Transverse colon (tissue), 3 donors: ENCODE data around the gene CSF1R.

Experiments used
- EP300 ChIP-seq: sonication (generic); formaldehyde crosslinking; IDR thresholded peaks from one replicate; pipeline ENCODE4 v1.6.1; 2017; ENCODE audit warnings: antibody characterized with exemption, low read depth
- POLR2A ChIP-seq: fragments of 450-650 bp; IDR thresholded peaks from one replicate; pipeline ENCODE4 v1.6.1; 2016; ENCODE audit warnings: antibody characterized with exemption, mild to moderate bottlenecking, moderate library complexity
- TF ChIP-seq, protein P1 (sequence below), 5 experiments: fragments of 200-600 bp in 3 of 5; fragments of 450-650 bp in 2 of 5; sonication (generic) in 3 of 5; IDR thresholded peaks; 1 replicate in 2 of 5; 2 replicates in 3 of 5; pipeline ENCODE4 v1.5.1; 2016 to 2017; ENCODE audit warnings: antibody characterized with exemption in 5 of 5, inconsistent platforms in 3 of 5, mild to moderate bottlenecking in 2 of 5, moderate library complexity in 1 of 5

DNA sequence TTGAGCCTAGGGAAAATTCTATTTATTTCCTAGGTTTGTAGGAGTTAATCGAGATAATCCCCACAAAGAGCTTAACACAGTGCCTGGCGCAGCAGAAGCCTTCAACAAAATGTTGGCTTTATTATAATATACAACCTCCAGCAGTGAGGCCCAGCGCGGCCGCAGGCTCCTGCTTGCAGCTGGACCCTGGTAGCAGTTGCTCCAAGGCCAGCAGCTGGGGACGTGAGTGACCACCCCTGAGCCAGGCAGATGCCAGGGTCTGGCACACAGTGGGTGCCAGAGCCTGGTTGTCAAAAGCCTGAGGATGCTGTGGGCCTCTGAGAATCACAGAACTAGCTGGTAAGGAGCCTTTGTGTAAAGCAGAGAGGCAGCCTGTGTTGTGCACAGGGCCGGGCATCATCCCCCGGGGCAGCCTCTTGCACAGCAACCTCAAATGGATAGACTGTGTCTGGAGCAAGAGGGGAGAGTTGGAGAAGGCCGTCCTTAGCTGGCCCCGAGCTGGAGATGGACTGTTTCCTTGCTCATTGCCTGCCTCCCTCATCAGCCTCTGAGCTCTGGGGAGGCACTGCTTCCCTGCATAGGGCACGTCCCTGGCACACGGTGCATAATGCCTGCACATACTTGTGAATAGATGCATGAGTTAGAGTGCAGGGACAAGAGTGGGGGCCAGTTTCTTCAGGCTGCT lies 17.3 kb downstream of the CSF1R start:
- TF ChIP-seq, protein P1, sequence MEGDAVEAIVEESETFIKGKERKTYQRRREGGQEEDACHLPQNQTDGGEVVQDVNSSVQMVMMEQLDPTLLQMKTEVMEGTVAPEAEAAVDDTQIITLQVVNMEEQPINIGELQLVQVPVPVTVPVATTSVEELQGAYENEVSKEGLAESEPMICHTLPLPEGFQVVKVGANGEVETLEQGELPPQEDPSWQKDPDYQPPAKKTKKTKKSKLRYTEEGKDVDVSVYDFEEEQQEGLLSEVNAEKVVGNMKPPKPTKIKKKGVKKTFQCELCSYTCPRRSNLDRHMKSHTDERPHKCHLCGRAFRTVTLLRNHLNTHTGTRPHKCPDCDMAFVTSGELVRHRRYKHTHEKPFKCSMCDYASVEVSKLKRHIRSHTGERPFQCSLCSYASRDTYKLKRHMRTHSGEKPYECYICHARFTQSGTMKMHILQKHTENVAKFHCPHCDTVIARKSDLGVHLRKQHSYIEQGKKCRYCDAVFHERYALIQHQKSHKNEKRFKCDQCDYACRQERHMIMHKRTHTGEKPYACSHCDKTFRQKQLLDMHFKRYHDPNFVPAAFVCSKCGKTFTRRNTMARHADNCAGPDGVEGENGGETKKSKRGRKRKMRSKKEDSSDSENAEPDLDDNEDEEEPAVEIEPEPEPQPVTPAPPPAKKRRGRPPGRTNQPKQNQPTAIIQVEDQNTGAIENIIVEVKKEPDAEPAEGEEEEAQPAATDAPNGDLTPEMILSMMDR (IDR thresholded peaks at IDR 0.05), result no peak
- TF ChIP-seq EP300, result no peak
- no peak for TF ChIP-seq POLR2A
